Panc1 (cell line): ENCODE measurements around the gene GPD2. TPM values are rescaled to one million over a fixed set of nuclear protein-coding genes. Genes with fewer than 3 reads are reported as not detected.

Experiments used
- ATAC-seq: fragments of 200-7000 bp; cut with Tn5 transposase; 2 replicates; pipeline ENCODE4 v1.9.1; 2020; ENCODE audit warnings: mild to moderate bottlenecking, moderate library complexity
- BruUV-seq: library from RNA; stranded (reverse); fragments of 400-500 nt; replicated peaks from 2 replicates; lab custom pipeline; 2021; lab: Mats Ljungman, UMichigan
- CTCF ChIA-PET: fragments of 300-600 bp; sonication (Branson Sonifier 250); formaldehyde crosslinking; loops from one replicate; lab custom pipeline; 2022; ENCODE audit warnings: antibody characterized with exemption; lab: Charles Lee
- POLR2A ChIA-PET: fragments of 300-600 bp; sonication (Branson Sonifier 250); formaldehyde crosslinking; loops from one replicate; lab custom pipeline; 2022; ENCODE audit warnings: antibody characterized with exemption; lab: Charles Lee
- DNase-seq: peaks from one replicate; pipeline ENCODE4 v3.0.0-alpha.2; 2010; ENCODE audit warnings: low read depth, low spot score
- H3K27ac ChIP-seq: 2 replicates; pipeline ENCODE4 v1.5.1; 2011; ENCODE audit warnings: mild to moderate bottlenecking, low read length, inconsistent platforms
- H3K27me3 ChIP-seq: fragments of 200-500 bp; sonication (Bioruptor generic); 2 replicates; pipeline ENCODE4 v1.6.0; 2014; ENCODE audit warnings: low read length, inconsistent platforms; ENCODE audit not compliant: control insufficient read depth, insufficient read depth
- H3K36me3 ChIP-seq: fragments of 200-500 bp; sonication (Bioruptor generic); 2 replicates; pipeline ENCODE4 v1.5.1; 2014; ENCODE audit warnings: inconsistent platforms, mild to moderate bottlenecking, low read length, moderate library complexity; ENCODE audit not compliant: control insufficient read depth, insufficient read depth
- H3K4me1 ChIP-seq: 2 replicates; pipeline ENCODE4 v1.5.1; 2011; ENCODE audit warnings: inconsistent platforms, mild to moderate bottlenecking, low read length, moderate library complexity; ENCODE audit not compliant: control insufficient read depth, insufficient read depth
- H3K4me3 ChIP-seq, 2 experiments: 2 replicates each; pipeline ENCODE4 v1.5.1; 2011 to 2012; ENCODE audit warnings: low read depth in 2 of 2, low read length in 2 of 2, mild to moderate bottlenecking in 2 of 2, inconsistent platforms in 1 of 2, moderate library complexity in 1 of 2
- H3K9me3 ChIP-seq: fragments of 200-500 bp; sonication (Bioruptor generic); 2 replicates; pipeline ENCODE4 v1.5.1; 2014; ENCODE audit warnings: low read depth, mild to moderate bottlenecking, inconsistent platforms, low read length, moderate library complexity; ENCODE audit not compliant: control insufficient read depth, insufficient read depth
- POLR2AphosphoS5 ChIP-seq: IDR thresholded peaks from 2 replicates; pipeline ENCODE4 v1.6.1; 2012; ENCODE audit warnings: mild to moderate bottlenecking, low read depth, low read length, moderate library complexity
- SIN3A ChIP-seq: IDR thresholded peaks from 2 replicates; pipeline ENCODE4 v1.6.1; 2012; ENCODE audit warnings: low read depth, mild to moderate bottlenecking, low read length, moderate library complexity, borderline replicate concordance; ENCODE audit not compliant: insufficient read depth
- TCF7L2 ChIP-seq: IDR thresholded peaks from 2 replicates; pipeline ENCODE4 v1.6.1; 2011; ENCODE audit warnings: mild to moderate bottlenecking, low read depth, low read length, inconsistent platforms
- in situ Hi-C: cut with HindIII; loops from 2 replicates; pipeline ENCODE4 v1.10.0; 2016; ENCODE audit warnings: low sequenced_read_pairs, low pct_unique_long_range_greater_than_20kb
- intact Hi-C: fragments of 100-400 bp; cut with micrococcal nuclease; formaldehyde crosslinking; loops from one replicate; pipeline ENCODE4 v1.10.0; 2022; ENCODE audit not compliant: unreplicated experiment
- total RNA-seq: library from RNA; stranded (reverse); gene quantifications from one replicate; pipeline ENCODE4 v1.2.1, GENCODE V29; 2021; ENCODE audit not compliant: unreplicated experiment
- TF ChIP-seq, protein P1 (sequence below), 2 experiments: IDR thresholded peaks; 2 replicates each; pipeline ENCODE4 v1.6.1; 2011 to 2012; ENCODE audit warnings: low read depth in 2 of 2, control low read depth in 1 of 2, low read length in 1 of 2, mild to moderate bottlenecking in 1 of 2, moderate library complexity in 1 of 2; ENCODE audit not compliant: insufficient read depth in 1 of 2
- TF ChIP-seq, protein P2 (sequence below): fragments of 450-650 bp; IDR thresholded peaks from 2 replicates; pipeline ENCODE4 v1.5.1; 2017; ENCODE audit warnings: mild to moderate bottlenecking

The GPD2 gene
- total RNA-seq, 1 experiment from 2014 or later, result 27.5 TPM

DNA sequence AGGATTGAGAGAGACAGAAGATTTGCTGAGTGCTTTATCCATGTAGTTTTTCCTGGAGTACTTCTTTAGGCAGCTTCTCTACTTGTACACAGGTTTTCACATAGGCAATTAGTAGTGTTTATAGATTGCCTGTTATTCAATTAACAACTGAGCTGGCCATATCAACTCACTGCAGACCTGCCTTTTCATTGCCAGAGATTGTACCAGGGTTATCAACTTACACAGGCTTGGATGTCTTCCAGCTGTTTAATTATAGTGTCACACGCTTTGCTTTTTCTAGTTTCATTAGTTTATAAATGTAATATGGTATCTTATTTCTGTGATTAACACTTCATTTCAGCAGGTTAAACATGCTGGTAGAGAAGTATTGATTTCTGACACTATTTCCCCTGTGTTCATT is 125.9 kb downstream of the GPD2 start:
- ChIA-PET CTCF (no interaction called here), POLR2A (no interaction called here)
- intact Hi-C loops (no loop called here), in situ Hi-C loops (no loop called here)
- no peaks in the 10 kb centered on the region for H3K4me1 ChIP-seq
- H3K36me3 ChIP-seq, result no peaks in the 10 kb centered on the region
- H3K4me3 ChIP-seq, result no peak overlapping the region
- no peaks in the 10 kb centered on the region for H3K27me3 ChIP-seq
- BruUV-seq, result no TSS peak
- H3K9me3 ChIP-seq, result no peaks in the 10 kb centered on the region
- no peak overlapping the region for H3K27ac ChIP-seq
- no peak for TF ChIP-seq SIN3A
- TF ChIP-seq, protein P1, sequence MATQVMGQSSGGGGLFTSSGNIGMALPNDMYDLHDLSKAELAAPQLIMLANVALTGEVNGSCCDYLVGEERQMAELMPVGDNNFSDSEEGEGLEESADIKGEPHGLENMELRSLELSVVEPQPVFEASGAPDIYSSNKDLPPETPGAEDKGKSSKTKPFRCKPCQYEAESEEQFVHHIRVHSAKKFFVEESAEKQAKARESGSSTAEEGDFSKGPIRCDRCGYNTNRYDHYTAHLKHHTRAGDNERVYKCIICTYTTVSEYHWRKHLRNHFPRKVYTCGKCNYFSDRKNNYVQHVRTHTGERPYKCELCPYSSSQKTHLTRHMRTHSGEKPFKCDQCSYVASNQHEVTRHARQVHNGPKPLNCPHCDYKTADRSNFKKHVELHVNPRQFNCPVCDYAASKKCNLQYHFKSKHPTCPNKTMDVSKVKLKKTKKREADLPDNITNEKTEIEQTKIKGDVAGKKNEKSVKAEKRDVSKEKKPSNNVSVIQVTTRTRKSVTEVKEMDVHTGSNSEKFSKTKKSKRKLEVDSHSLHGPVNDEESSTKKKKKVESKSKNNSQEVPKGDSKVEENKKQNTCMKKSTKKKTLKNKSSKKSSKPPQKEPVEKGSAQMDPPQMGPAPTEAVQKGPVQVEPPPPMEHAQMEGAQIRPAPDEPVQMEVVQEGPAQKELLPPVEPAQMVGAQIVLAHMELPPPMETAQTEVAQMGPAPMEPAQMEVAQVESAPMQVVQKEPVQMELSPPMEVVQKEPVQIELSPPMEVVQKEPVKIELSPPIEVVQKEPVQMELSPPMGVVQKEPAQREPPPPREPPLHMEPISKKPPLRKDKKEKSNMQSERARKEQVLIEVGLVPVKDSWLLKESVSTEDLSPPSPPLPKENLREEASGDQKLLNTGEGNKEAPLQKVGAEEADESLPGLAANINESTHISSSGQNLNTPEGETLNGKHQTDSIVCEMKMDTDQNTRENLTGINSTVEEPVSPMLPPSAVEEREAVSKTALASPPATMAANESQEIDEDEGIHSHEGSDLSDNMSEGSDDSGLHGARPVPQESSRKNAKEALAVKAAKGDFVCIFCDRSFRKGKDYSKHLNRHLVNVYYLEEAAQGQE (IDR thresholded peaks at IDR 0.05; ENCODE audit: insufficient read depth in 1 of 2, low read depth in 2 of 2, low read length in 1 of 2), result no peak
- TF ChIP-seq TCF7L2, result no peak
- no peak for TF ChIP-seq POLR2AphosphoS5
- TF ChIP-seq, protein P2, sequence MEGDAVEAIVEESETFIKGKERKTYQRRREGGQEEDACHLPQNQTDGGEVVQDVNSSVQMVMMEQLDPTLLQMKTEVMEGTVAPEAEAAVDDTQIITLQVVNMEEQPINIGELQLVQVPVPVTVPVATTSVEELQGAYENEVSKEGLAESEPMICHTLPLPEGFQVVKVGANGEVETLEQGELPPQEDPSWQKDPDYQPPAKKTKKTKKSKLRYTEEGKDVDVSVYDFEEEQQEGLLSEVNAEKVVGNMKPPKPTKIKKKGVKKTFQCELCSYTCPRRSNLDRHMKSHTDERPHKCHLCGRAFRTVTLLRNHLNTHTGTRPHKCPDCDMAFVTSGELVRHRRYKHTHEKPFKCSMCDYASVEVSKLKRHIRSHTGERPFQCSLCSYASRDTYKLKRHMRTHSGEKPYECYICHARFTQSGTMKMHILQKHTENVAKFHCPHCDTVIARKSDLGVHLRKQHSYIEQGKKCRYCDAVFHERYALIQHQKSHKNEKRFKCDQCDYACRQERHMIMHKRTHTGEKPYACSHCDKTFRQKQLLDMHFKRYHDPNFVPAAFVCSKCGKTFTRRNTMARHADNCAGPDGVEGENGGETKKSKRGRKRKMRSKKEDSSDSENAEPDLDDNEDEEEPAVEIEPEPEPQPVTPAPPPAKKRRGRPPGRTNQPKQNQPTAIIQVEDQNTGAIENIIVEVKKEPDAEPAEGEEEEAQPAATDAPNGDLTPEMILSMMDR, result no peak
- ATAC-seq (no peak), DNase-seq (no peak)

DNA sequence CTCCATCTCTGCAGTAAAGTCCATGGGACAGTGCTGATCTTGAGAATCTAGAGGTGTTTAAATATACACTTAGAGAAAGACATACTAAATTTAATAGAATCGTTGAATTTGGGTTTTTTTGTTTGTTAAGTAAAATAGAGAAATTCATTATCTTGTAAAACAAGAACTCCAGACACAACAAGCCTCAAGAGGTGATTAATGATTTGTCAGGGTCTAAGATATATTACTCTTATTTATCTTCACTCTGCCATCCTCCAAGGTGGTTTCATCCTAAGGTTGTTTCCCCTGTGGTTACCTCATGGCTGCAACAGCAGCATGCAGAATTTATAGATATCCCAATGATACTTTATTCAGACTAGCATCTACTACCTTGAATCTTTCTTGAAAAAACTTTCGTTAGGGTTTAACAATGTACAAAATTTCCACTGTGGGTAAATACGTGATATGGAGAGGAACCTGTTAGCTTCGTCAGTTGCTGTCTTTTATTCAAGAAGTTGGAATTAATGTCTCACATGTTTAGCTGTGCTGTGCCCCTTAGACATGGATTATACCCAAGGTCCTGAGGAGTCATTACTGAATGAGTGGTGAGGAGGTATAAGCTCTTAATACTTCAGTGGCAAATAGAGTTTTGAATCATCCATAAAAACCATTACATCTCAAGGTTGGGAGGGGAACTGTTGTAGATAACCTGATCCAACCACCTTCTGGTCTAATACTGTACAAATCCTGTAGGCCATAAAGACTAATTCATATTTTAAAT is 128.0 kb downstream of the GPD2 start:
- no peaks in the 10 kb centered on the region for H3K36me3 ChIP-seq
- ChIA-PET POLR2A (no interaction called here), CTCF (no interaction called here)
- H3K9me3 ChIP-seq, result no peaks in the 10 kb centered on the region
- intact Hi-C loops (no loop called here), in situ Hi-C loops (no loop called here)
- DNase-seq (no peak), ATAC-seq (no peak)
- H3K27me3 ChIP-seq, result no peaks in the 10 kb centered on the region
- no peak overlapping the region for H3K27ac ChIP-seq
- H3K4me1 ChIP-seq, result no peaks in the 10 kb centered on the region
- no TSS peak for BruUV-seq
- H3K4me3 ChIP-seq, result no peak overlapping the region
- TF ChIP-seq, protein P2, result no peak
- TF ChIP-seq, protein P1 (IDR thresholded peaks at IDR 0.05; ENCODE audit: insufficient read depth in 1 of 2, low read depth in 2 of 2, low read length in 1 of 2), result no peak
- TF ChIP-seq POLR2AphosphoS5 (no peak), TCF7L2 (no peak), SIN3A (no peak)
